22Rv1 (cell line): Measurements from ENCODE around the gene RTP3.

ENCODE experiments used
- CTCF ChIP-seq: fragments of 450-650 bp; IDR thresholded peaks from 2 replicates; pipeline ENCODE4 v1.5.1; 2017; ENCODE audit warnings: mild to moderate bottlenecking
- ZFX ChIP-seq: fragments of 450-650 bp; IDR thresholded peaks from 2 replicates; pipeline ENCODE4 v1.6.1; 2017; ENCODE audit warnings: antibody characterized with exemption, borderline replicate concordance

GRCh38 chr3:46479021-46479420 is 18.8 kb upstream of the RTP3 start:
- TF ChIP-seq CTCF (no peak), ZFX (no peak)
